ENCODE measurements around the gene CCDC154. TPM values are rescaled to one million over a fixed set of nuclear protein-coding genes. Genes with fewer than 3 reads are reported as not detected.

CCDC154 gene, protein sequence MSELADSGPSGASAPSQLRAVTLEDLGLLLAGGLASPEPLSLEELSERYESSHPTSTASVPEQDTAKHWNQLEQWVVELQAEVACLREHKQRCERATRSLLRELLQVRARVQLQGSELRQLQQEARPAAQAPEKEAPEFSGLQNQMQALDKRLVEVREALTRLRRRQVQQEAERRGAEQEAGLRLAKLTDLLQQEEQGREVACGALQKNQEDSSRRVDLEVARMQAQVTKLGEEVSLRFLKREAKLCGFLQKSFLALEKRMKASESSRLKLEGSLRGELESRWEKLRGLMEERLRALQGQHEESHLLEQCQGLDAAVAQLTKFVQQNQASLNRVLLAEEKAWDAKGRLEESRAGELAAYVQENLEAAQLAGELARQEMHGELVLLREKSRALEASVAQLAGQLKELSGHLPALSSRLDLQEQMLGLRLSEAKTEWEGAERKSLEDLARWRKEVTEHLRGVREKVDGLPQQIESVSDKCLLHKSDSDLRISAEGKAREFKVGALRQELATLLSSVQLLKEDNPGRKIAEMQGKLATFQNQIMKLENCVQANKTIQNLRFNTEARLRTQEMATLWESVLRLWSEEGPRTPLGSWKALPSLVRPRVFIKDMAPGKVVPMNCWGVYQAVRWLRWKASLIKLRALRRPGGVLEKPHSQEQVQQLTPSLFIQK
- 1.2 and 1.9 TPM in 2 replicates for total RNA-seq
- long read RNA-seq: 0 reads

- TF ChIP-seq, protein P1, sequence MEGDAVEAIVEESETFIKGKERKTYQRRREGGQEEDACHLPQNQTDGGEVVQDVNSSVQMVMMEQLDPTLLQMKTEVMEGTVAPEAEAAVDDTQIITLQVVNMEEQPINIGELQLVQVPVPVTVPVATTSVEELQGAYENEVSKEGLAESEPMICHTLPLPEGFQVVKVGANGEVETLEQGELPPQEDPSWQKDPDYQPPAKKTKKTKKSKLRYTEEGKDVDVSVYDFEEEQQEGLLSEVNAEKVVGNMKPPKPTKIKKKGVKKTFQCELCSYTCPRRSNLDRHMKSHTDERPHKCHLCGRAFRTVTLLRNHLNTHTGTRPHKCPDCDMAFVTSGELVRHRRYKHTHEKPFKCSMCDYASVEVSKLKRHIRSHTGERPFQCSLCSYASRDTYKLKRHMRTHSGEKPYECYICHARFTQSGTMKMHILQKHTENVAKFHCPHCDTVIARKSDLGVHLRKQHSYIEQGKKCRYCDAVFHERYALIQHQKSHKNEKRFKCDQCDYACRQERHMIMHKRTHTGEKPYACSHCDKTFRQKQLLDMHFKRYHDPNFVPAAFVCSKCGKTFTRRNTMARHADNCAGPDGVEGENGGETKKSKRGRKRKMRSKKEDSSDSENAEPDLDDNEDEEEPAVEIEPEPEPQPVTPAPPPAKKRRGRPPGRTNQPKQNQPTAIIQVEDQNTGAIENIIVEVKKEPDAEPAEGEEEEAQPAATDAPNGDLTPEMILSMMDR (conservative IDR thresholded peaks at IDR 0.05): no peak
- Mint-ChIP-seq H3K27me3 (ENCODE audit: low read depth) (no peaks in the 10 kb centered on the region), H3K27ac (ENCODE audit: unreplicated experiment) (no peak within 1 kb of the TSS), H3K4me1 (no peaks in the 10 kb centered on the region), H3K4me3 (no peak within 1 kb of the TSS), H3K36me3 (ENCODE audit: low read depth) (no peaks in the 10 kb centered on the region), H3K9me3 (no peaks in the 10 kb centered on the region)
- DNase-seq (ENCODE audit: low read depth, low spot score): no peak
Observed at GRCh38 chr16:1443980-1444729, at the start of gene CCDC154. Gene CCDC154 (minus strand): TSS chr16:1444556. CDS start chr16:1444322, 234 bp downstream.

DNA sequence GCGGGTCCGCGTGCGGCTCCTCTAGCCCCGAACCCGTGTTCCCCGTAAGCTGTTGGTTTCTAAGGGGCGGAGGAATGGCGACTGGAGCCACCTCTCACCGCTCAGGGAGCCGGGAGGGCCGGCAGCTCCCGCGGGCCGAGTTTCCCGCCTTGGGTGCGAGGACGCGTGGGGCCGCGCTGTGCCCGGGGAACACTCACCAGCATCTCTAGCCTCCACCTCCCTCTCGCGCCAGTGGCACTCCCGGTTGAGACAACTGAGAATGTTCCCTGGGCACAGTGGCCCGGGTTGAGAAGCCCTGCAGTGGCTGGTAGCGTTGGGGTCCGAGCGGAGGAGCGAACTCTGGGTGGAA is 49.4 kb upstream of the CCDC154 start:
- DNase-seq (ENCODE audit: low read depth, low spot score): no peak
- Mint-ChIP-seq H3K4me1 (peaks cover 16% of the 10 kb centered on the region), H3K27ac (ENCODE audit: unreplicated experiment) (peak overlapping the region; percentile 88), H3K27me3 (ENCODE audit: low read depth) (no peaks in the 10 kb centered on the region), H3K4me3 (peak overlapping the region; percentile 97), H3K9me3 (no peaks in the 10 kb centered on the region), H3K36me3 (ENCODE audit: low read depth) (no peaks in the 10 kb centered on the region)
- TF ChIP-seq, protein P1 (conservative IDR thresholded peaks at IDR 0.05): no peak

DNA sequence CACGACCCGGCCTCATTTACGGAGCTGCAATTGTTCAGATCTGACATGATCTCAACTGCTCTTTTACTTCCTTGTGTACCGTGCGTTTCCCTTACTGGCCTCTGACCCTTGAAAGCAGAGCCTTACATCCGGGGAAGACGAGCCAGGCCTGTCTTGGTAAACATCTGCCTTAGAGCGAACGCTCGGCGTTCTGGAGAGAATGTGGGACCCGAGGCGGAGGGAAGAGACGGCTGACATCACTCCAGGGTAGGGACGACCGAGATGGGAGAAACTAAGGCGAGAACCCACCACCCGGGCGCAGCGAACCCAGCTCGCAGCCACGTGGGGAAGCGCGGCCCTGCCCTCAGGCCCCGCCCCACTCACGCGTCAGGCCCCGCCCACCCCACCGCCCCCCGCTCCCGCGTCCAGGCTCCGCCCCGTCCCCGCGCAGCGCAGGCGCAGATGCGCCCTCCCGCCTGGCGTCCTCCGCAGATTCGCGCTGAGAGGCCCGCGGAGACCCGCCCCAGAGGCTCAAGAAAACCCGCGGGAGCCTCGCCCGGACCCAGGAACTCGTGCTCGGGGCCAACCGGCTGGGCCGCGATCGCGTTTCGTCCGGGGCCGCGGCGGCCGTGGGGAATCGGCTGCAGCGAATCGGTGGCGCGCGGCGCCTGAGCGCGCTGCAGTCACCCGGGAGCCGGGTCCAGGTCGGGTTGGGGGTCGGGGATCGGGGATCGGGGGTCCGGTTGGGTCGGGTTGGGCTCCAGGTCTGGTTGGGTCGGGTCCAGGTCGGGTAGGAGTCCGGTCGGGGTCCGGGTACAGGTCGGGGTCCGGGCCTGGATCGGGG is 48.8 kb upstream of the CCDC154 start, which contains the start of gene TELO2:
Gene TELO2 (plus strand): TSS at position 438 of the 823 bp plus-strand sequence. CDS start 922 bp downstream, outside the sequence.
- TF ChIP-seq, protein P1 (conservative IDR thresholded peaks at IDR 0.05): peak; percentile 27
- Mint-ChIP-seq H3K27me3 (ENCODE audit: low read depth) (no peaks in the 10 kb centered on the region), H3K4me3 (peak within 1 kb of the TSS; percentile 97), H3K27ac (ENCODE audit: unreplicated experiment) (peak within 1 kb of the TSS; percentile 100), H3K36me3 (ENCODE audit: low read depth) (no peaks in the 10 kb centered on the region), H3K4me1 (peaks cover 16% of the 10 kb centered on the region), H3K9me3 (no peaks in the 10 kb centered on the region)
- peak; percentile 81 for DNase-seq (ENCODE audit: low read depth, low spot score)

DNA sequence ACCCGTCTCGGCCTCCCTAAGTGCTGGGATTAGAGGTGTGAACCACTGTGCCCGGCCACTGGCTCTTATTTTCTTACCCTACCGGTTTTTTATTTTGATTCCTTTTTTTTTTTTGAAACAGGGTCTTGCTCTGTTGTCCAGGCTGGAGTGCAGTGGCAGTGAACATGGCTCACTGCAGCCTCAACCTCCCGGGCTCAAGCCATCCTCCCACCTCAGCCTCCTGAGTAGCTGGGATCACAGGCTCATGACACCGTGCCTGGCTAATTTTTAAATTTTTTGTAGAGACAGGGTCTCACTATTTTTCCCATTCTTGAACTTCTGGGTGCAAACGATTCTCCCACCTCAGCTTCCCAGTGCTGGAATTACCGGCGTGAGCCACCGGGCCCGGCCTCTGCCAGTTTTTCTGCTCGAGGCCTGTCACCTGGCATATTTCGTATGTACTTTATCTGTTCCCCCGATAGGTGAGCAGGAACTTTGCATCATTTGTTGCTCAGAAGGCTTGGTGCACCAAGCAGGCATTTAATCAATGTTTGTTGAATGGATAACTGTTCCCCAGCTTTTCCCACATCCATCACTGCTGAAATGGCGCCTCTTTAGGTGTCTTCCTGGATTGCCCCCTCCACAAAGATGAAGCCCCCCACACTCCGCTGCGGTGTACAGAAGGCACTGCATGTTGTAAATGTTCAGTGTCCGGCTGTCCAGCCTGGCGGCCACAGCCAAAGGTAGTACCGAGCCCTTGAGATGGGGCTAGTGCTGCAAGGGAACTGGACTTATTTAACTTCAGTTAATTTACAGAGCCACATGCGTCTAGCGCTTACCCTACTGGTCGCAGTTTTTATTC is 47.9 kb upstream of the CCDC154 start:
- Mint-ChIP-seq H3K27ac (ENCODE audit: unreplicated experiment) (peak overlapping the region; percentile 100), H3K9me3 (no peaks in the 10 kb centered on the region), H3K4me1 (peaks cover 16% of the 10 kb centered on the region), H3K4me3 (peak overlapping the region; percentile 97), H3K36me3 (ENCODE audit: low read depth) (no peaks in the 10 kb centered on the region), H3K27me3 (ENCODE audit: low read depth) (no peaks in the 10 kb centered on the region)
- TF ChIP-seq, protein P1 (conservative IDR thresholded peaks at IDR 0.05): no peak
- DNase-seq (ENCODE audit: low read depth, low spot score): no peak
